A204.1 (cell line): Measurements from ENCODE around the gene GUCY2C.

Experiments used
- FAIRE-seq: peaks from 2 replicates; lab custom pipeline; 2012; peaks lifted over from hg19 to GRCh38; lab: Jason Lieb, UNC

Gene GUCY2C

DNA sequence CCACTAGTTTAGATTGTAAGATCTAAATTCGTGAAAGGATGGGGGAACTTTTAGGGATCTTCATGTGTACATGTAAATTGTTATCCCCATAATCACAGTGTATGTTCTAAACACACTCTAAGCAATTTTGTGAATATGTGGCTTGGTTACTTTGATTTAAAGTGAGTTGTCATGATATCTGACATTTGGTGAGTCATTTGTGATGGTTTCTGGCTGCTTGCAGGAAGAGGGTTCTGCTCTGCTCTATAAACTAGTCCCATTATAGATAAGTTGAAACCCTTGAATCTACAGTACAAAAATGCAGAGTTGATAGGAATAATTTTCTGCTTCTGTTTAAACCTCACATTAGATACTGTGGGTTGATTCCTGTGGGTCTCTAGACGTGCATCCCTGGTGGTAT is 14.8 kb downstream of the GUCY2C start:
- no peak for FAIRE-seq

DNA sequence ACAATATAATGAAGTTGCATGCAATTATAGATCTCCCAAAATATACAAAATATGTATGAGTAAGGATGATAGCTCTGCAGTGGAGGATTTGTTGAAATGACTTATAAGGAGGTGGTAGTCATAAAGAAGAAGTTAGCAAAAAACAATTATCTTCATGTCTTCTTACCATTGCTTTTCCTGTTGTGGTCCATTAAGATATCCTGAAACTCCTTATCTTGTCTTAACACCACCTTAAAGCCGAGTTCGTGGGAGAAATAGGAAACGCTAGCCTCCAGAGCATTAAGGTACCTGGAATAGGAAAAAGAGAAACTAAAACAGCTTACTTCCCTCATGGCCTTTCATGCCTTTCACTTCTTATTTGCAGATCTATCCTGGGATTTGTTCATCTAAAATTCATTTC is 15.2 kb downstream of the GUCY2C start:
- no peak for FAIRE-seq

DNA sequence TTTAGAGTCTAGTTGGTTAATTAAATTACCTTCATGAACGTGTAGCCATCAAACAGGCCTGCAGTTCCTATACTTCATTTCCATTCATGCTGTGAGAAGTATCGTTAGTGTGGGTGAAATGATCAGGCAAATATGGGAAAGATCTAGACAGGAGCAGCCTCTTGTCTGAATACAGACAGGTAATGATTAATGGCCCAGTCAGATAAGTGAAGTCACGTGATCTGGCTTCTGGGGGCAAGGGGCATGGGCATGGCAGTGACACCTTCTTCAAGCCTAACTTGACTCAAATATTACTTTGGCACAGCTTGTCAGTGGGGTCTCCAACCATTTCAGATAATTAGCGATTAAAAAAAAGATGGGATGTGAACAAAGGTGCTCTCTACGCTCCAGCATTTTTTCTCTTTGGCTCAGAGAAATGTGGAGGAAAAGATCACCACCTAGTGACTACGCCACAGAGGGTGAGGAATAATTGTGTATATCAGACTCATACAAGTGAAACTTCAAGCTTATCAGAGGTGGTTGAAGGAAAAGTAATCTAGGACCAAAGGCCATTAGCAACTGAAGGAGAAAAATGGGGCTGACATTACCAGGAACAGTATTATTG is 17.8 kb downstream of the GUCY2C start:
- no peak for FAIRE-seq

DNA sequence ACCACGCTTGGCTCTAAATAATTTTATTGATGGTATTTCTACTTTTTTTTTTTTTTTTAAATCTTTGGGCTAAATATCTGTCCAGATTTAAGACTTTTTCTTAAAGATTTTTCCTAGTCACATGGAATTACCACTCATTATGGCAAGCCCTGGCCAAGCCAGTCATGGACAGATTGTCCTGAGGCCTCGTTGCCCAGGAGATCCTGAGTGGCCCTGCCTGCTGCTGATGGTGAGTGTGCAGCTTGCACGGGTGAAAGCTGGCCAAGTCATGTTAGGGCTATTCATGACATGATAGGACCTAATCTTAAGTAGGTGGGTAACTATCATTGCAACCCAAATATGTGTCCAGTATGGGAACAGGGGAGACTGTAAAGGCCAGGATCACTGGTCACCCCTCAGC is 27.8 kb downstream of the GUCY2C start:
- FAIRE-seq = no peak

DNA sequence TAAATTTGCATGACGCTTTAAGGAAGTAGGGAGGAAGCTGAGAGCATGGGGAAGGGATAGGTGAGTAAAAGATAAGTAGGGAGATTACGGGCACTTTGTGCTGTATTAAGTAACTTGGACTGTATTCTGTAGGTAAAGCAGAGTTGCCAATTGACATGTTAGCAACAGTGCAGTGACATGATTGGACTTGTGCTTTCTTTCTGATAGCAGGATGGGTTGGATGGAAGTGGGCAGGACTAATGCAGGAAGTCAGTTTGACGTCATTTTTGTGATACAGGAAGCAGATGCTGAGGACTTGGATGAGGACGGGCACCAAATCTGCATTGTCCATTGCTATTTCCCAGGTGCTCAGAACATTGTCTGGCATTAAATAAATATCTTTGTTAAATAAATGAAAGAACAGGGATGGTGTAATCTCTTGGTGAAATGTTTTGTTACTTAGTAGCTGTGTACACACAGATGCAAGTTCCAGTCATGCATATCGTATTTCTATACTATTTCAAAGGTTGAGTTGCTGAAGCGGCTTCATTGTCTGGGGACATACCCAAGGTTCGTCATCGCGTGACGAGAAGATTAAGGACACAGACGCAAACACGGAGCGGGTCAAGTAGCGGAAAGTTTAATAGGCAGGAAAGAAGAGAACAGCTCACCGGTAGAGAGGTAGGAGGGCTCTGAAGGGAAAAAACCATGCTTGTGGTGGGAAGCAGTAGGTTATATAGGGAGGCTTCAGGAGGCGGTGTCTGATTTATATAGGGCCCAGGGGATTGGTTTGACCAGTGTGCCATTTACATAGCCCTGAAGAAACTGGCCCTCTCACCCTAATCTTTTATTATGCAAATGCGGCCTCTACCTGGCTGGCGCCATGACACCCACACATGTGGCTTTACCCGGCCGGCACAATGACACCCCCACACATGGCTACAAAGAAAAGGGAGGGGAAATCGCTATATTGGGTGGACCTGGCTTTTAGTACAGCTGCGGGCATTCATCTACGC is 30.7 kb downstream of the GUCY2C start:
- no peak for FAIRE-seq

DNA sequence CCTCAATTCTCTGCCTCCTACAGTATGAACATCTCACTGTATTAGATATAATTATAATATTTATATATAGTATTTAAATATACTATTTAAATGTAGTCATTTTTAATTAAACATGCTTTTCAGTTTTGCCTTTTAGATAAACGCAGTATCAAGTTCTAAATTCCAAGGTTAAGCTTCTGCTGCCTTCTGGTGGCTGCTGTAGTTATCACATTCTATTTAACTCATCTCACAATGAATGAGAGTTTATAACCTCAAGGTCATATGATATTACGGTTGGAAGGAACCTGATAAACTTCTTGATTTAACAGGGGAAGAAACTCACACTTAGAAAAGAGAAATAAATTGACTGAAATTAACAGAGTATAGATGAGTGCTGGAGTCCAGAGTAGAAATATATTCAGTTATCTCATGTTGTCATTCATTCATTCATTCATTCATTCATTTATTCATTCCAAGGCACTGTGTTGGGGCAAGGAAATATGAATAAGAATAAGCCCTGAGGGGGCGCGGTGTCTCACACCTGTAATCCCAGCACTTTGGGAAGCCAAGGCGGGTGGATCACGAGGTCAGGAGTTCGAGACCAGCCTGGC is 31.9 kb downstream of the GUCY2C start:
- FAIRE-seq = peak; percentile 97

DNA sequence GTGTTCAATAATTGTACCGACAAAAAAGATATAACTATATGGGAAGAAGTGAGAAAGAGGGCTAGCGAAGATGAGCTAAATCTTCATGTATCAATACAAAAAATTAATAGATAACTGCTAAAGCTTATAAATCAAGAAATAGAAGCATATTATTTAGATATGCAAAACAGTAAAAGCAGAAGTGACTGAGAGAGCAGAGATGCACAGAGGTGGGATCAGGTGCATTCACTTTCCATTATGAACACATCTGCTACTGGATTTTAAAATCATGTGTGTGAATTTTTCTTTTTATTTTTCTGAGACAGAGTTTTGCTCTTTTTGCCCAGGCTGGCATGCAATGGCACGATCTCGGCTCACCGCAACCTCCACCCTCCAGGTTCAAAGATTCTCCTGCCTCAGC is 33.4 kb downstream of the GUCY2C start:
- no peak for FAIRE-seq

DNA sequence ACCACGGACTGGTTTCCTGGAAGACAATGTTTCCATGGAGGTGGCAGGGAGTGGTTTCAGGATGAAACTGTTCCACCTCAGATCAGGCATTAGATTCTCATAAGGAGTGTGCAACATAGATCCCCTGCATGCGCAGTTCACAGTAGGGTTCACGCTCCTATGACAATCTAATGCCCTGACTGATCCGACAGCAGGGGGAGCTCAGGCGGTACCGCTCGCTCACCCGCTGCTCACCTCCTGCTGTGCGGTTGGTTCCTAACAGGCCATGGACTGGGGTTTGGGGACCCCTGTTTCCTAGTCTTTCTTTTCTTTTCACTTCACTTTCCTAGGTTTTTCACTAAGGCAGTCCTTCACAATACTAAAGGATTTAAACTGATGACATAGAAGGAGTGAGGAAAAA is 39.6 kb downstream of the GUCY2C start:
- FAIRE-seq = no peak

DNA sequence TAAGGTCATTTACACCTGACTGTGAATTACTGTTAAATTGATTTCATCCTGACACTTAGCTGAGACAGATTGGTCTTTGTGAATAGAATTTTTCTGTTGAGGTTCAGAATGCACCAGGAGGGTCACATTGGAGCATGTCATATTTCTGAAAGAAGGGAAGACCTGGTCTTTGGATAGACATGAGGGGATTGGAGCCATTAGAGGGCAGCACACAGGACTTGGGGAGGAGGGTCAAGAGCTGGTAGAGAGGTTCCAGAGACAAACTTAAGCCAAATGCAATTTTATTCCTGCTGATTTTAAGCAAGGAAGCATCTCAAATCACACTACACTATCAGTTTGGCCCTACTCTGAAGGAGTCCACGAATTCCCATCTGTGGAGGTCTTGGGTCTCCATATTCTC is 41.1 kb downstream of the GUCY2C start:
- FAIRE-seq = no peak

DNA sequence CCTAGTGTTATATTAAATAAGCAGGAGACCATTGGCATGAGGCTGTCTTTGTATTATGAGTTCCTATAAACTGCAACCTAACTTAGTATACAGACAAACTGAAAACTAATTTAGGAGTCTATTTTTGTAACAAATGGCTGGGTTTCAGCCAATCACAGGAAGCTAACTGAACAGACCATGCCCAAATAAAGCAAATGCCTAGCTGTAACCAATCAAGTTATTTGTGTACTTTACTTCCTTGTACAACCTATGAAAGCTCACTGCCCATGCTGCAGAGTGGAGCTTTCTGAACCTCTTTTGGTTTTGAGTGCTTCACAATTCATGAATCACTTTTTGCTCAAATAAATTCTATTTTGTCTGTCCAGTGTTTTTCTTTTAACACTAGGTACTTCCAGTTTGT is 41.6 kb downstream of the GUCY2C start:
- FAIRE-seq = no peak

DNA sequence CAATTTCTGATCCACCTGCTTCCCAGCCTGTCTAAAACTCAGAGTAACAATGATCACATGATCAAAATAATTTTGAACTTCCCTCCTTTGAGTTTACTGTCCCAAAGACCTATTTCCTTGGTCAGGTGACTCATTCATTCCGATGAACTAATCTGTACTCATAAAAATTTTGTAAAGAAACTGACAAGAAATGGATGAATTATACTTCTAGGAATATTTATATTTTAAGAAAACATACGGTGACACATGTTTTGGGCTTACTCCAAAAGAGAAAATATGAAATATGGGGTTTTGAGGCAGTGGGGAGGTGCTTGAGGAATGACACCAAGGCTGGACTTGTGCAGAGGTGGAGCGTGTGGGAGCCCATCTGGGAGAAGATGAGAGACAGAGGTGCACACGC is 42.0 kb downstream of the GUCY2C start:
- no peak for FAIRE-seq

DNA sequence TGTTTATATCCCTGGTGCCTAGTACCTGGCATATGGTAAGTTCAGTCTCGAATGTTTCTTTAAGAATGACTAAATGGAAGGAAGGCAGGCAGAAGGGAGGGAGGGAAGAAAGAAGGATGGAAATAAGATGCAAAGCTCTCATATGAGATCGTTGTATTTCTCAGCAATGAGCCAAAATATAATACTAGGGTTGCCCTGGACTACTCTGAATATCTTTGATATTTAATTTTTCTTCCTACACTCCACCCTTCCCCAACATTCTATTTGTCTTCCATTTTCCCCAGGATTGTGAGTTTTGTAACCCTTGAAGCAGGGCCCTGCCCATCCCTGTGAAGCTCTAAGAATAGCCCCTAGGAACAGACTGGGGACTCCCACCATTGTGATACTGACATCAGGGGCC is 43.9 kb downstream of the GUCY2C start:
- FAIRE-seq = no peak

DNA sequence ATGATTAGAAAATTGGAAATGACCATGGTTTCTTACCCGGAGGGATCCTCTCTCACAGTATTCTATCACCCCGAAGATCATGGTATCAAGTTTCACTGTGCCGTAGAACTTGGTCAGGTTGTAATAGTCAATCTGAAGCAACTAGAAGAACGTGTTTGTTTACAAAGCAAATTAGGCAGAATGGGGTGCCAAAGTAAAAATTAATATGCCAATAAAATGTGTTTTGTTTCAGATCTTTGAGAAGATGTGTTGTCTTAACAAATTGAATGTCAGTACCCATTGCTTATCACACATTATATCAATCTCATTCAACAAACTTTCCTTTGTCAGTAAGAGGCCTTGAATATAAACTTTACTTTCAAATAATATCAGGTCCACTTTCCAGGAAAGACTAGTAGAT is 45.0 kb downstream of the GUCY2C start:
- FAIRE-seq = no peak

DNA sequence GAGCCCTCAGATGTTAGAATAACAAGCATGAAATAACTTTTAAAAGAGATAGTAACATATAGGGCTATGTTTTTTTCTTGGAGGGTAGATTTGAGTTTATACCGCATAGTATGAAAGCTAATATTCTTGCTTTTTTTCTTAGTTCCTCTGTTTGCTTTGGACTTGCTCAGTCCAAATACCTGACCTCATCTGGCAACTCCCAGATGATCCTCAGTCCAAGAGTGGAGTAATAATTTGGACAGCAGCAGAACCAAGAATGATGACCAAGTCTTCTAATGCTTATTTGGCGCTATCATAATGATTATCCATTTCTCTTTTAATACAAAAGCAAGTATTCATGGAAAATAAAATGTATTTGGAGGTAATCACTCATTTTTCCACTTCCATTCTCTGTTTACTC is 45.6 kb downstream of the GUCY2C start:
- FAIRE-seq = no peak

DNA sequence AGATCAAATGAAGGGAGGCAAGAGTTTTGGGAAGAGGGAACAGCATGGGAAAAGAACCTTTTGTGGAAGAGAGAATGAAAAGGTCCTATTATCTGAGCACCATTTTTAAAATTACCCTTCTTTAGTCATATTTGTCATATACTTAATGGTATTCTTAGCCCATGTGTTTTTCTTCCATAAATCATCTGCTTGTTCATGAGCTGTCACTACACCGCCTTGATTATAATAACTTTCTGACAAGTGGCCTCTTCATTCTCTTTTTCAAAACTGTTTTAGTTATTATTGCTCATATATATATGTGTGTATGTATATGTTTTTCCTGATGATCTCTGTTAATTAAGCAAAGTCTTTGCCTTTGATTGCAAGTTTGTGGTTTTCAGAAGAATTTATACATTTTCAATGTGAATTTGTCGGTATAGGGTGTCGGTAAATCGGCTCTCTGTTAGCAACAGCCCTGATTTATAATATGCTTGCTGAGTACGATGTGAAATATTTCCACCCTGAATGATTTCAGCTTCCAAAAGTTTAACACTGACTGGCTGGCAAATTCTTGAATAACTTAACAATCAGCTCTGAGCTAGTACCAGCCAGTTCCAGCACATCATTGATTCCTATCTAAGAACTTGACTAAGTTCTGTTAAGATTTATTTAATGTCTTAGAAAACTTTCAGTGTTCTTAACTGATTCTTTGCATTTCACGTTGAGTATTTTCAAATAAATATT is 49.2 kb downstream of the GUCY2C start:
- FAIRE-seq = no peak

DNA sequence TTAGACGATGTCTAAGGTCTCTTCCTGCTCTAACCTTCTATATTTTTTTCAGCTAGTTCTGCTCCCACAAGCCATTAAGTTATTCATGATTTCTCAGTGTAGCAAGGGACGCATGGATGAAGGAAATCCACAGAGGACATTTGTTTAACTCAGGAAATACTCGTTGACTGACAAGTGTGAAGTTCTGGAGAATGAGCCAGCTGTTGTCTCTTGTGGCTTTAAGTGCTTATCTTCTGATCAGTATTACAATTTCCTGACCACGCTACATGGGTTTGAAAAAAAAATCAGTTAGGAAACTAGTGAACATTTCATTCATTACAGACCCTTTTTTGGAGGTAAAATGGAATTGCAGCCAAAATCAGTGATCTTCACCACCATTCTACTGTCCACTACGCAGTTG is 53.1 kb downstream of the GUCY2C start:
- FAIRE-seq = no peak

DNA sequence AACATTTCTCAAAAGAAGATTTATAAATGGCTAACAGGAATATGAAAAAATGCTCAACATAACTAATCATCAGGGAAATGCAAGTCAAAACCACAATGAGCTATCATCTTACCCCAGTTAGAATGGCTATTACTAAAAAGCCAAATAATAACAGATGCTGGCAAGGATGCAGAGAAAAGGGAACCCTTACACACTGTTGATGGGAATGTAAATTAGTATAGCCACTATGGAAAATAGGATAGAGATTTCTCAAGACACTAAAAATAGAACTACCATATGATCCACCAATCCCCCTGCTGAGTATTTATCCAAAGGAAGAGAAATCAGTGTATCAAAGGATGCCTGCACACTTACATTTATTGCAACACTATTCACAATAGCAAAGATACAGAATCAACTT is 58.3 kb downstream of the GUCY2C start:
- FAIRE-seq = no peak

DNA sequence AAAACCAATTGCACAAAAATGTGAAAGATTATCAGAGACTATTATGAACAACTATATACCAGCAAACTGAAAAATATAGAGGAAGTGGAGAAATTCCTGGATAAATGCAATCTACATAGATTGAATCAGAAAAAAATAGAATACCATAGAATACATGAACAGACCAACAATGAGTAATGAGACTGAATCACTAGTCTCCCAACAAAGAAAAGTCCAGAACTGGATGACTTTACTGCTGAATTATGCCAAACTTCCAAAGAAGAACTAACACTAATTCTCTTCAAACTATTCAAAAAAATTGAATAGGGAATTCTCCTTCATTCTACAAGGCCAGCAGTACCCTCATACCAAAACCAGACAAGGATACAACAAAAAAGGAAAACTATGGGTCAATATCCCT is 60.6 kb downstream of the GUCY2C start:
- no peak for FAIRE-seq

DNA sequence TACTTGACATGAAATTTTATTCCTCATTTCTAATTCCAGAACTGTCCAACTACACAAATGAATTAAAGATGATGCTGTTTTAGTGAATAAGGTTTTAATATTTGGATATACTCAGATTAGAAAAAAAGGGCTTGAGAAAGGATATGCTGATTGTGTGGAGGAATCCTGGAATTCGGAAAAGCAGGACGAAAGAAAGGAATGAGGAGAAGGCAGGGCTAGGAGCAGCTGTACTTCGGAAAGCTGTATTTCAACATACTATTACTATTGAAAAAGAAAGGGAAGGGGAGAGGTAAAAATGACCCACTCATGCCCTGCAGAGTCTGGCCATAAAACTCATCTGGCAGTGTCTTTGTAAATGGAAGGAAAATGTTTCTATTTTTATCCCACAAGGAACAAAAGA is 65.6 kb downstream of the GUCY2C start:
- FAIRE-seq = no peak

DNA sequence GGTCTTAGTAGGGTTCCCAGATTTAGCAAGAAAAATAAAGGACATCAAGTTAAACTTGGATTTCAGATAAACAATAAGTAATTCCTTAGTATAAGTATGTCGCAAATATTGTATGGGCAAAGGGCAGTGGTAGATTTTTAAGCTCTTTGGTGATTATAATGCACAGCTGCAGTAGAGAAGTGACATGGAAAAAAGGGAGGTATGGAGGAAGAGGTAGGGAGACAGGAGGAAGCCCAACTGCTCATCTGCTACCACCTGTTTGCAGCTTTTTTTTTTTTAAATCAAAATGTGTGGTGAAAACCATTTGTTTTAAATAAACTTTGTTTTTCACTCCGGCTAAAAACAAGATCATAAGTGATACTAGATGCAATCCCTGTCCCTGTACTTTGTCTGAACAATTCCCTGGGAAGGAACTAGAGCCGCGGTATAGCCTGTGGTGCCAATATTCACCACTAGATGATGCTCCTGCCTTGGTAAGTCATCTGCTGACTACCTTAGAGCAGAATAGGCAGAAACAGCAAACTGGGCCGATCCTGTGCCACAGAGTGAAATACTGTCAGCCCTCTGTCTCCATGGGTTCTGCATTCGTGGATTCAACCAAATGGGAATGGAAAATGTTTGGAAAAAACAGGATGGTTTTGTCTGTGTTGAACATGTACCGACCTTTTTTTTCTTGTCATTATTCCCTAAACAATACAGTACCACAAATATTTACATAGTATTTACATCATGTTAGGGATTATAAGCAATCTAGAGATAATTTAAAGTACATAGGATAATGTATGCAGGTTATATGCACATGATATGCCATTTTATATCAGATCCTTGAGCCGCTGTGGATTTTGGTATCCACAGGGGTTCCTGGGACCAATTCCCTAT is 66.3 kb downstream of the GUCY2C start:
- peak; percentile 80 for FAIRE-seq

DNA sequence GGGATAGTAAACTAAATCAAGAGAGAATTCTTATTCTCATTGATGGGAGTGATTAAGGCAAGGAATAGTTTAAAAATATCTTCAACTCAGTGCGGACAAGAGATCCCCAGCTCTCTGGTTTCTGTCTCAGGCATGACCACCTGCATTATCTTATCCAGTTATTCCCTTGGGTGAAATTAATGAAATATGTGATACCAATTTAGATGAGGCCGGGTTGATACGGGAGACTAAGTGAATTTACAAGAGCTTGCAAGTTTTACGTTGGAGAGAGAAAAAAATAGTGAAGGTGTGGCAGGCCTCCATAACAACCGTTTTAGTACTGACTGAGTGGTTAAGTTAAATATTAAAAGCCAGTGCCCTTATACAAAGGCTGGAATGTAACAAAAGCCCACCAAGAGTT is 67.6 kb downstream of the GUCY2C start:
- FAIRE-seq = no peak

DNA sequence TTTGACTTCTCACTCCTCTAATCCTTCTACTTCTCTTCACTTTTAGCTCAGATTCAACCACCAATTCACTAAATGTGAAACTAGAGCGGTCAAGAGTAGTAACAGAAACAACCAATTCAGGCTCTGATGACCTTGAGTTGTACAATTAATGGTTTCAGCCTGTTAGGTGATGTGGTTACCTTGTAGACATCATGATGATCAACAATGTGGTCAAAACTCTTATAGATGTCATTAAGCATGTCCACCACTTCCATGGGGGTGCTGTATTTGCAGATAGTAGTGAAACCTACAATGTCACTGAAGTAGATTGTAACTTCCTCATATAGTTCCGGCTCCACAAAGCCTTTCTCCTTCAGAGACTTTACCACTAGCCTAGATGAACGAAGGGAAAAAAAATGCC is 74.6 kb downstream of the GUCY2C start:
- FAIRE-seq = no peak
